GM21619 (cell line): ENCODE results near the gene FOXS1.
"Not testable (repeated sequence)": the region's sequence is repeated elsewhere in the genome, so short reads cannot be mapped to it uniquely, and the experiment has no call there.

Source experiments
- ATAC-seq: cut with Tn5 transposase; IDR thresholded peaks from one replicate; pipeline ENCODE4 v1.9.1; 2021; ENCODE audit not compliant: unreplicated experiment

Gene FOXS1

GRCh38 chr20:31824125-31824485, 21.3 kb downstream of the FOXS1 start:
- no peak for ATAC-seq

GRCh38 chr20:31823360-31824124, 21.9 kb downstream of the FOXS1 start:
- no peak for ATAC-seq

GRCh38 chr20:31822421-31823330, 22.7 kb downstream of the FOXS1 start:
- no peak for ATAC-seq

- no peak for ATAC-seq
Observed at GRCh38 chr20:31821427-31821826, 24.0 kb downstream of the FOXS1 start.

GRCh38 chr20:31820228-31820627, 25.2 kb downstream of the FOXS1 start:
- no peak for ATAC-seq

- ATAC-seq, result no peak
Observed at GRCh38 chr20:31819083-31819784, 26.2 kb downstream of the FOXS1 start, which contains the start of gene MYLK2. Gene MYLK2, plus strand, starts transcription at chr20:31819356. Its CDS starts 225 bp downstream, at chr20:31819581.

- ATAC-seq, result no peak
Observed at GRCh38 chr20:31818376-31818908, 27.0 kb downstream of the FOXS1 start.

- no peak for ATAC-seq
Observed at GRCh38 chr20:31817461-31817860, 27.9 kb downstream of the FOXS1 start.

- ATAC-seq, result no peak
Observed at GRCh38 chr20:31816221-31816620, 29.2 kb downstream of the FOXS1 start.

- ATAC-seq, result no peak
Observed at GRCh38 chr20:31815408-31816188, 29.8 kb downstream of the FOXS1 start.

GRCh38 chr20:31814142-31814541, 31.3 kb downstream of the FOXS1 start:
- ATAC-seq, result not testable (repeated sequence)

GRCh38 chr20:31813611-31814010, 31.8 kb downstream of the FOXS1 start:
- no peak for ATAC-seq

GRCh38 chr20:31811796-31812728, 33.3 kb downstream of the FOXS1 start:
- ATAC-seq, result no peak

GRCh38 chr20:31811198-31811597, 34.2 kb downstream of the FOXS1 start:
- no peak for ATAC-seq

- no peak for ATAC-seq
Observed at GRCh38 chr20:31809661-31810060, 35.7 kb downstream of the FOXS1 start.

- ATAC-seq, result no peak
Observed at GRCh38 chr20:31808481-31808880, 36.9 kb downstream of the FOXS1 start.

GRCh38 chr20:31806564-31807355, 38.6 kb downstream of the FOXS1 start:
- ATAC-seq, result no peak

- no peak for ATAC-seq
Observed at GRCh38 chr20:31803552-31804291, 41.7 kb downstream of the FOXS1 start.
